SK-N-SH (cell line): ENCODE results near the gene PPP2CA. TPM values are rescaled to one million over a fixed set of nuclear protein-coding genes. Genes with fewer than 3 reads are reported as not detected.

Source experiments
- CTCF ChIA-PET: fragments of 300-600, 350-600 bp; formaldehyde crosslinking; extraction: SDS; loops from one replicate; lab custom pipeline; 2021; lab: Yijun Ruan, JAX
- POLR2A ChIA-PET: fragments of 350-600 bp; sonication (Branson Sonifier 250); formaldehyde crosslinking; extraction: SDS; loops from one replicate; lab custom pipeline; 2020; ENCODE audit warnings: antibody characterized with exemption, inconsistent platforms; lab: Yijun Ruan, JAX
- DNase-seq: peaks from one replicate; pipeline ENCODE4 v3.0.0; 2012
- H2AFZ ChIP-seq: fragments of 200-600 bp; sonication (generic); 2 replicates; pipeline ENCODE4 v1.8.1; 2016; ENCODE audit warnings: antibody characterized with exemption, mild to moderate bottlenecking, low read depth
- H3F3A ChIP-seq: fragments of 200-600 bp; sonication (generic); replicated peaks from 2 replicates; pipeline ENCODE3; 2016; ENCODE audit warnings: antibody characterized with exemption, mild to moderate bottlenecking; ENCODE audit not compliant: insufficient read depth
- H3K27ac ChIP-seq, 2 experiments: fragments of 200-500 bp in 1 of 2; fragments of 200-600 bp in 1 of 2; sonication (Bioruptor generic) in 1 of 2; sonication (generic), shearing (Covaris generic) in 1 of 2; 2 replicates each; pipeline versions ENCODE4 v1.5.1 to v1.6.1; 2014 to 2016; ENCODE audit warnings: low read depth in 2 of 2, inconsistent platforms in 1 of 2, low read length in 1 of 2, mild to moderate bottlenecking in 1 of 2, mixed read lengths in 1 of 2
- H3K27me3 ChIP-seq: fragments of 200-600 bp; sonication (generic), shearing (Covaris generic); 2 replicates; pipeline ENCODE4 v1.6.1; 2016; ENCODE audit warnings: mixed run types; ENCODE audit not compliant: insufficient read depth
- H3K36me3 ChIP-seq, 2 experiments: fragments of 200-500 bp in 1 of 2; fragments of 200-600 bp in 1 of 2; sonication (Bioruptor generic) in 1 of 2; sonication (generic) in 1 of 2; replicated peaks in 1 of 2; 2 replicates each; pipeline versions ENCODE3 to v1.5.1; 2014 to 2016; ENCODE audit warnings: low read length in 1 of 2, mild to moderate bottlenecking in 1 of 2; ENCODE audit not compliant: insufficient read depth in 2 of 2, control insufficient read depth in 1 of 2
- H3K4me1 ChIP-seq, 2 experiments: fragments of 200-500 bp in 1 of 2; fragments of 200-600 bp in 1 of 2; sonication (Bioruptor generic) in 1 of 2; sonication (generic), shearing (Covaris generic) in 1 of 2; 2 replicates each; pipeline versions ENCODE4 v1.5.1 to v1.6.1; 2014 to 2016; ENCODE audit warnings: low read depth in 1 of 2, low read length in 1 of 2, mixed run types in 1 of 2; ENCODE audit not compliant: insufficient read depth in 2 of 2, control insufficient read depth in 1 of 2
- H3K4me2 ChIP-seq: fragments of 200-600 bp; sonication (generic), shearing (Covaris generic); 2 replicates; pipeline ENCODE4 v1.6.1; 2017; ENCODE audit warnings: mixed run types
- H3K4me3 ChIP-seq, 2 experiments: fragments of 200-500 bp in 1 of 2; fragments of 200-600 bp in 1 of 2; sonication (Bioruptor generic) in 1 of 2; sonication (generic), shearing (Covaris generic) in 1 of 2; 2 replicates each; pipeline versions ENCODE4 v1.5.1 to v1.8.1; 2014 to 2016; ENCODE audit warnings: low read depth in 2 of 2, inconsistent platforms in 1 of 2, low read length in 1 of 2, mild to moderate bottlenecking in 1 of 2, mixed read lengths in 1 of 2, moderate library complexity in 1 of 2
- H3K79me2 ChIP-seq: fragments of 200-600 bp; sonication (generic); 2 replicates; pipeline ENCODE4 v1.8.1; 2017; ENCODE audit warnings: mild to moderate bottlenecking; ENCODE audit not compliant: insufficient read depth
- H3K9ac ChIP-seq: fragments of 200-600 bp; sonication (generic); 2 replicates; pipeline ENCODE4 v1.6.1; 2017; ENCODE audit warnings: mixed run types
- H3K9me2 ChIP-seq: fragments of 200-600 bp; sonication (generic); 2 replicates; pipeline ENCODE4 v1.6.1; 2017; ENCODE audit warnings: mixed run types
- H3K9me3 ChIP-seq: fragments of 200-600 bp; sonication (generic); 2 replicates; pipeline ENCODE4 v1.6.1; 2017; ENCODE audit warnings: mixed run types, mild to moderate bottlenecking, moderate library complexity
- H4K20me1 ChIP-seq: fragments of 200-600 bp; sonication (generic); 2 replicates; pipeline ENCODE4 v1.6.1; 2017; ENCODE audit warnings: mild to moderate bottlenecking, mixed run types; ENCODE audit not compliant: insufficient read depth
- CHD2 ChIP-seq: fragments of 150-350 bp; IDR thresholded peaks from 2 replicates; pipeline ENCODE4 v1.6.1; 2018; ENCODE audit warnings: low read length; ENCODE audit not compliant: partially characterized antibody
- GABPA ChIP-seq: IDR thresholded peaks from 2 replicates; pipeline ENCODE4 v1.4.0; 2012; ENCODE audit warnings: low read depth, mild to moderate bottlenecking
- GATA2 ChIP-seq: sonication (generic); formaldehyde crosslinking; IDR thresholded peaks from 2 replicates; pipeline ENCODE4 v1.5.0; 2020; ENCODE audit warnings: mild to moderate bottlenecking, missing genetic modification reagents
- JUND ChIP-seq: IDR thresholded peaks from 2 replicates; pipeline ENCODE4 v1.4.0; 2012
- MEF2A ChIP-seq: IDR thresholded peaks from 2 replicates; pipeline ENCODE4 v1.4.0; 2012; ENCODE audit warnings: low read depth, borderline replicate concordance
- POLR2AphosphoS5 ChIP-seq: IDR thresholded peaks from 2 replicates; pipeline ENCODE4 v1.6.1; 2012; ENCODE audit warnings: low read depth, low read length
- RFX5 ChIP-seq: IDR thresholded peaks from 2 replicates; pipeline ENCODE4 v1.6.1; 2012; ENCODE audit warnings: mild to moderate bottlenecking, improper control_type of control experiment, low read length
- RXRA ChIP-seq: IDR thresholded peaks from 2 replicates; pipeline ENCODE4 v1.4.0; 2012; ENCODE audit warnings: low read depth, mild to moderate bottlenecking, borderline replicate concordance
- SMC3 ChIP-seq: IDR thresholded peaks from 2 replicates; pipeline ENCODE4 v1.6.1; 2012; ENCODE audit warnings: low read depth, low read length, improper control_type of control experiment
- TAF1 ChIP-seq: IDR thresholded peaks from 2 replicates; pipeline ENCODE4 v1.6.1; 2012; ENCODE audit warnings: low read depth, mild to moderate bottlenecking, low read length, moderate library complexity, borderline replicate concordance
- TCF12 ChIP-seq: IDR thresholded peaks from 2 replicates; pipeline ENCODE4 v1.4.0; 2012
- ZBTB33 ChIP-seq: IDR thresholded peaks from 2 replicates; pipeline ENCODE4 v1.4.0; 2012; ENCODE audit warnings: low read depth, borderline replicate concordance
- whole genome bisulfite sequencing: methylation state at CpG from one replicate; pipeline ENCODE4 v1.1.6; 2017; ENCODE audit warnings: low lambda C conversion rate; 5-methylcytosine and 5-hydroxymethylcytosine counted together
- polyA plus RNA-seq, 3 experiments: library from polyadenylated mRNA; depleted of rRNA; stranded (reverse); fragments of >200 nt; gene quantifications; 2 replicates each; pipeline ENCODE4 v1.2.3, GENCODE V29; 2012

PPP2CA gene
- polyA plus RNA-seq, 1 of the 3 experiments (the other 2 are of a cell fraction): 146 TPM

GRCh38 chr5:134268919-134269318, 43.0 kb upstream of the PPP2CA start:
- Histone ChIP-seq H3K9me3 (no peaks in the 10 kb centered on the region), H3F3A (no peaks in the 10 kb centered on the region), H2AFZ (no peak overlapping the region), H3K27ac (no peak overlapping the region), H4K20me1 (no peaks in the 10 kb centered on the region), H3K4me2 (no peak overlapping the region), H3K4me1 (no peaks in the 10 kb centered on the region), H3K9me2 (no peaks in the 10 kb centered on the region), H3K36me3 (no peaks in the 10 kb centered on the region), H3K9ac (no peak overlapping the region), H3K4me3 (no peak overlapping the region), H3K79me2 (no peaks in the 10 kb centered on the region), H3K27me3 (no peaks in the 10 kb centered on the region)
- TF ChIP-seq POLR2AphosphoS5 (no peak), GABPA (no peak), SMC3 (no peak), MEF2A (no peak), RXRA (no peak), TCF12 (no peak), TAF1 (no peak), CHD2 (no peak), ZBTB33 (no peak)
- ChIA-PET POLR2A (no interaction called here), CTCF (no interaction called here)
- DNase-seq: no peak
- WGBS: 83% methylated on average over 4 of the region's 4 CpGs

- CTCF ChIA-PET: interaction anchor here (1.2 kb wide), 1 partner anchor 21 kb away, joined by 3 read pairs; no protein-coding TSS in a partner anchor
- POLR2A ChIA-PET: no interaction called here
Observed at GRCh38 chr5:134268019-134268601, 42.2 kb upstream of the PPP2CA start.

More at GRCh38 chr5:134268019-134268601, 42.2 kb upstream of the PPP2CA start:
- H3K4me3 ChIP-seq: no peak overlapping the region
- no peaks in the 10 kb centered on the region for H3K9me2 ChIP-seq
- TF ChIP-seq ZBTB33 (no peak), GATA2 (CRISPR knock-in tag) (no peak), MEF2A (no peak), JUND (no peak), RFX5 (no peak), POLR2AphosphoS5 (no peak)
- 53% methylated on average over 3 of the region's 3 CpGs for WGBS
- no peaks in the 10 kb centered on the region for H3K36me3 ChIP-seq
- no peaks in the 10 kb centered on the region for H3K9me3 ChIP-seq
- H3K4me1 ChIP-seq: no peaks in the 10 kb centered on the region
- no peaks in the 10 kb centered on the region for H3K79me2 ChIP-seq
- 0 out of 2 replicates have a peak overlapping the region, but pooled peaks have one; percentile 19 for H2AFZ ChIP-seq
- DNase-seq: no peak
- H3K27ac ChIP-seq: no peak overlapping the region
- H3F3A ChIP-seq: no peaks in the 10 kb centered on the region
- H3K9ac ChIP-seq: no peak overlapping the region
- H4K20me1 ChIP-seq: no peaks in the 10 kb centered on the region
- no peak overlapping the region for H3K4me2 ChIP-seq
- no peaks in the 10 kb centered on the region for H3K27me3 ChIP-seq
